Measurements from ENCODE around the gene SNAPC2.

SNAPC2 gene

DNA sequence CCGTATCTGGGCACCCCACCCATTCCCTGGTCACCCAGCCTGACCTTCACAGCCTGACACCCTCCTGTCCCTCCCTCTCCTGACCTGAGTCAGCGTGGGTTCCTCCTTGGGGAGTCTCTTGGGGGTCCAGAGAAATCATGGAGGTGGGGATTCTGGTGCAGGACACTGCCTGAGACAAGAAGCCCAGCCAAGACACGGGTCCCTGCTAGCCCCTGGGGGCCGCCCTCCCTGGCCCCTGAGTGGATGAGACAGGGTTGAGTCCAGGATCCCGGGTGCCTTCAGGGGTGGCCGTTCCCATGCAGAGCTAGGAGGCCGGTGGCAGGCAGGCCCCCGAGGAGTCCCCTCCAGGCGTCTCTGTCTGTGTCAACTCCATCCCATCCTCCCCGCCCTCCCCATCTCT lies 14.9 kb upstream of the SNAPC2 start:
- Histone ChIP-seq H3K27me3 (ENCODE audit: insufficient read depth, poor library complexity, severe bottlenecking) (no peaks in the 10 kb centered on the region), H3K27ac (replicated peaks) (no peak overlapping the region), H3K4me3 (replicated peaks; ENCODE audit: insufficient read depth, low read length) (no peak overlapping the region)
- TF ChIP-seq, protein P1, sequence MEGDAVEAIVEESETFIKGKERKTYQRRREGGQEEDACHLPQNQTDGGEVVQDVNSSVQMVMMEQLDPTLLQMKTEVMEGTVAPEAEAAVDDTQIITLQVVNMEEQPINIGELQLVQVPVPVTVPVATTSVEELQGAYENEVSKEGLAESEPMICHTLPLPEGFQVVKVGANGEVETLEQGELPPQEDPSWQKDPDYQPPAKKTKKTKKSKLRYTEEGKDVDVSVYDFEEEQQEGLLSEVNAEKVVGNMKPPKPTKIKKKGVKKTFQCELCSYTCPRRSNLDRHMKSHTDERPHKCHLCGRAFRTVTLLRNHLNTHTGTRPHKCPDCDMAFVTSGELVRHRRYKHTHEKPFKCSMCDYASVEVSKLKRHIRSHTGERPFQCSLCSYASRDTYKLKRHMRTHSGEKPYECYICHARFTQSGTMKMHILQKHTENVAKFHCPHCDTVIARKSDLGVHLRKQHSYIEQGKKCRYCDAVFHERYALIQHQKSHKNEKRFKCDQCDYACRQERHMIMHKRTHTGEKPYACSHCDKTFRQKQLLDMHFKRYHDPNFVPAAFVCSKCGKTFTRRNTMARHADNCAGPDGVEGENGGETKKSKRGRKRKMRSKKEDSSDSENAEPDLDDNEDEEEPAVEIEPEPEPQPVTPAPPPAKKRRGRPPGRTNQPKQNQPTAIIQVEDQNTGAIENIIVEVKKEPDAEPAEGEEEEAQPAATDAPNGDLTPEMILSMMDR (IDR thresholded peaks at IDR 0.05; ENCODE audit: insufficient read depth, low read length), result no peak
- TF ChIP-seq GABPA (IDR thresholded peaks at IDR 0.05; ENCODE audit: low read depth), result no peak
- TF ChIP-seq, protein P2, sequence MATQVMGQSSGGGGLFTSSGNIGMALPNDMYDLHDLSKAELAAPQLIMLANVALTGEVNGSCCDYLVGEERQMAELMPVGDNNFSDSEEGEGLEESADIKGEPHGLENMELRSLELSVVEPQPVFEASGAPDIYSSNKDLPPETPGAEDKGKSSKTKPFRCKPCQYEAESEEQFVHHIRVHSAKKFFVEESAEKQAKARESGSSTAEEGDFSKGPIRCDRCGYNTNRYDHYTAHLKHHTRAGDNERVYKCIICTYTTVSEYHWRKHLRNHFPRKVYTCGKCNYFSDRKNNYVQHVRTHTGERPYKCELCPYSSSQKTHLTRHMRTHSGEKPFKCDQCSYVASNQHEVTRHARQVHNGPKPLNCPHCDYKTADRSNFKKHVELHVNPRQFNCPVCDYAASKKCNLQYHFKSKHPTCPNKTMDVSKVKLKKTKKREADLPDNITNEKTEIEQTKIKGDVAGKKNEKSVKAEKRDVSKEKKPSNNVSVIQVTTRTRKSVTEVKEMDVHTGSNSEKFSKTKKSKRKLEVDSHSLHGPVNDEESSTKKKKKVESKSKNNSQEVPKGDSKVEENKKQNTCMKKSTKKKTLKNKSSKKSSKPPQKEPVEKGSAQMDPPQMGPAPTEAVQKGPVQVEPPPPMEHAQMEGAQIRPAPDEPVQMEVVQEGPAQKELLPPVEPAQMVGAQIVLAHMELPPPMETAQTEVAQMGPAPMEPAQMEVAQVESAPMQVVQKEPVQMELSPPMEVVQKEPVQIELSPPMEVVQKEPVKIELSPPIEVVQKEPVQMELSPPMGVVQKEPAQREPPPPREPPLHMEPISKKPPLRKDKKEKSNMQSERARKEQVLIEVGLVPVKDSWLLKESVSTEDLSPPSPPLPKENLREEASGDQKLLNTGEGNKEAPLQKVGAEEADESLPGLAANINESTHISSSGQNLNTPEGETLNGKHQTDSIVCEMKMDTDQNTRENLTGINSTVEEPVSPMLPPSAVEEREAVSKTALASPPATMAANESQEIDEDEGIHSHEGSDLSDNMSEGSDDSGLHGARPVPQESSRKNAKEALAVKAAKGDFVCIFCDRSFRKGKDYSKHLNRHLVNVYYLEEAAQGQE (IDR thresholded peaks at IDR 0.05; ENCODE audit: insufficient replicate concordance, low read depth), result no peak
- no peak for TF ChIP-seq SPI1 (IDR thresholded peaks at IDR 0.05; ENCODE audit: borderline replicate concordance, low read depth)
- no peak for TF ChIP-seq POLR2AphosphoS5 (IDR thresholded peaks at IDR 0.05; ENCODE audit: low read depth)
- no peak for DNase-seq (ENCODE audit: low read depth in 1 of 2, low spot score in 1 of 2)

DNA sequence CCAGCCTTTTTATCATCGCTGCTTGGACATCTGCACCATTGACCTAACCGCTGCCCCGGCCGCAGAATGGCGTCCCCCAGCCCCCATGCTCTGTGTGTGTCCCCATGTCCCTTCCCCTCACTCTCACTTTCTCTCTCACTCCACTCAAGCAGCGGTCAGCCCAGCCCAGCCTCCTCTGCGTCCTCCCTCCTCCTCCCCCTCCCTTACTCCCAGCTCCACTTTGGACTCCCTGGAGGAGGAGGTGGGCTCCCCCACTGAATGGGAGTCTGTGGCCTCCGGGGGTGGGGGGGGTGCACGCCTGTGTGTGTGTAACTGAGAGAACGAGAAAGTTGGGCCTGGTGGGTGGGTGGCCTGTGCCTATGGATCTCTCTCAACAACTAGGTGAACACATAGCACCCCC lies 14.3 kb upstream of the SNAPC2 start:
- Histone ChIP-seq H3K4me3 (replicated peaks; ENCODE audit: insufficient read depth, low read length) (no peak overlapping the region), H3K27ac (replicated peaks) (no peak overlapping the region), H3K27me3 (ENCODE audit: insufficient read depth, poor library complexity, severe bottlenecking) (no peaks in the 10 kb centered on the region)
- TF ChIP-seq, protein P1 (IDR thresholded peaks at IDR 0.05; ENCODE audit: insufficient read depth, low read length), result no peak
- no peak for TF ChIP-seq SPI1 (IDR thresholded peaks at IDR 0.05; ENCODE audit: borderline replicate concordance, low read depth)
- no peak for TF ChIP-seq GABPA (IDR thresholded peaks at IDR 0.05; ENCODE audit: low read depth)
- TF ChIP-seq, protein P2 (IDR thresholded peaks at IDR 0.05; ENCODE audit: insufficient replicate concordance, low read depth), result no peak
- no peak for TF ChIP-seq POLR2AphosphoS5 (IDR thresholded peaks at IDR 0.05; ENCODE audit: low read depth)
- DNase-seq (ENCODE audit: low read depth in 1 of 2, low spot score in 1 of 2), result no peak

DNA sequence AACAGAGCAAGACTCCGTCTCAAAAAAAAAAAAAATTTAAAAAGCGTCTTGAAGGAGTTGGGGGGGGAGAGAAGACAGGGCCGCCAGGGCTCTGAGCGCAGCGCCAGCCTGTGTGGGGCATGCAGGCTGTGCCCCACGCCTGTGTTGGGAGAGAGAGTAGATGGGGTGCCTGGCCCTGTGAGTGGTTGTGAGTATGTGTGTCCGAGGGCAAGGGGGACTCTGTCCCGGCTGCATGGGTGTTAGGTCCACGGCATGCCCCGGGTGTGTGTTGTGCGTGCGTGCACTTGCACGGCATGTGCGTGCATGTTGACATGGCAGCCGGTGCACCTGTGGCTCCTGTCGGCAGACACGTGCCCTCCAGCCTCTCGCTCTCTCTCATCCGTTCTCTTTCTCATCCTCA lies 13.0 kb upstream of the SNAPC2 start:
- TF ChIP-seq GABPA (IDR thresholded peaks at IDR 0.05; ENCODE audit: low read depth) (no peak), POLR2AphosphoS5 (IDR thresholded peaks at IDR 0.05; ENCODE audit: low read depth) (no peak), SPI1 (IDR thresholded peaks at IDR 0.05; ENCODE audit: borderline replicate concordance, low read depth) (no peak)
- TF ChIP-seq, protein P2 (IDR thresholded peaks at IDR 0.05; ENCODE audit: insufficient replicate concordance, low read depth), result no peak
- TF ChIP-seq, protein P1 (IDR thresholded peaks at IDR 0.05; ENCODE audit: insufficient read depth, low read length), result no peak
- no peak overlapping the region for H3K27ac ChIP-seq (replicated peaks)
- H3K27me3 ChIP-seq (ENCODE audit: insufficient read depth, poor library complexity, severe bottlenecking), result no peaks in the 10 kb centered on the region
- no peak for DNase-seq (ENCODE audit: low read depth in 1 of 2, low spot score in 1 of 2)
- no peak overlapping the region for H3K4me3 ChIP-seq (replicated peaks; ENCODE audit: insufficient read depth, low read length)

All from HL-60 (cell line).